ENCODE results near the gene CCDC174. TPM values are rescaled to one million over a fixed set of nuclear protein-coding genes. Genes with fewer than 3 reads are reported as not detected.
A peak's percentile ranks its signal among the peaks of the same experiment; 100 is the strongest.

The CCDC174 gene
- total and polyA plus RNA-seq, 10 of the 15 experiments (the other 5 are each of a cell fraction or from before 2014, with no cell fraction given): 11.6 to 31.3 (median 19.1) TPM

- TF ChIP-seq ZNF24 (IDR thresholded peaks at IDR 0.05) (0 out of 2 replicates have a peak, but pooled peaks have one; percentile 20), CTCF (IDR thresholded peaks at IDR 0.05 in 2 of 3, conservative IDR thresholded peaks at IDR 0.05 in 1 of 3; ENCODE audit: control insufficient read depth in 2 of 3, extremely low read depth in 1 of 3, insufficient read depth in 1 of 3, low read depth in 3 of 3, low read length in 3 of 3) (no peak)
- BruUV-seq (replicated peaks): no TSS peak
- no peak for DNase-seq (ENCODE audit: low read depth, low spot score)
- peaks cover 0 to 2% of the 10 kb centered on the region in 2 experiments; a peak in 1 of 4 replicates for H3K36me3 ChIP-seq (ENCODE audit: control insufficient read depth in 2 of 2, insufficient read depth in 2 of 2, low read length in 1 of 2)
- H2AFZ ChIP-seq (ENCODE audit: control insufficient read depth, low read depth, low read length): no peak overlapping the region
- H4K20me1 ChIP-seq (ENCODE audit: control insufficient read depth, insufficient read depth): no peaks in the 10 kb centered on the region
- RAD21 ChIA-PET (ENCODE audit: unreplicated experiment): interaction anchor here (9.4 kb wide), 1 partner anchor 100 kb away, joined by 197 read pairs; no protein-coding TSS in a partner anchor
- FAIRE-seq: no peak
- no peak overlapping the region for H3K4me3 ChIP-seq
- intact Hi-C loops (cut with micrococcal nuclease; ENCODE audit: unreplicated experiment): no loop called here
- SMC1A ChIA-PET (ENCODE audit: uncharacterized antibody, unreplicated experiment): interaction anchor here (0.7 to 12.2 kb wide), 5 partner anchors 7 to 247 kb away, joined by 3 to 274 read pairs (median 3); partner anchors contain the start of gene CCDC174
- in situ Hi-C loops (cut with MboI): no loop called here
- H3K4me1 ChIP-seq (ENCODE audit: control insufficient read depth, insufficient read depth, low read length): peaks cover 7% of the 10 kb centered on the region; the same call in 1 of the 2 replicates
- H3K9me3 ChIP-seq (replicated peaks; ENCODE audit: control insufficient read depth, insufficient read depth, low read length): no peaks in the 10 kb centered on the region; the same call in 2 of the 3 replicates
- no peaks in the 10 kb centered on the region for H3K27me3 ChIP-seq (replicated peaks in 1 of 2; ENCODE audit: control insufficient read depth in 2 of 2, insufficient read depth in 2 of 2, low read length in 1 of 2)
- POLR2A ChIA-PET: no interaction called here
- CTCF ChIA-PET: interaction anchor here (15.5 kb wide), 1 partner anchor 103 kb away, joined by 321 read pairs; no protein-coding TSS in a partner anchor
- no peak overlapping the region for H3K4me2 ChIP-seq (ENCODE audit: control insufficient read depth, insufficient read depth)
- H3K27ac ChIP-seq (ENCODE audit: control insufficient read depth, insufficient read depth): no peak overlapping the region
- no peak for ATAC-seq
- 85% methylated on average over 1 of the region's 1 CpG for WGBS (ENCODE audit: insufficient coverage, insufficient replicate concordance, low lambda C conversion rate, missing lambda C conversion rate)
- H3K9ac ChIP-seq (ENCODE audit: control insufficient read depth, insufficient read depth, low read length): no peak overlapping the region
- no peaks in the 10 kb centered on the region for H3K79me2 ChIP-seq (ENCODE audit: control insufficient read depth, insufficient read depth, low read length)
Measured at GRCh38 chr3:14680115-14680514, 28.6 kb downstream of the CCDC174 start.

DNA sequence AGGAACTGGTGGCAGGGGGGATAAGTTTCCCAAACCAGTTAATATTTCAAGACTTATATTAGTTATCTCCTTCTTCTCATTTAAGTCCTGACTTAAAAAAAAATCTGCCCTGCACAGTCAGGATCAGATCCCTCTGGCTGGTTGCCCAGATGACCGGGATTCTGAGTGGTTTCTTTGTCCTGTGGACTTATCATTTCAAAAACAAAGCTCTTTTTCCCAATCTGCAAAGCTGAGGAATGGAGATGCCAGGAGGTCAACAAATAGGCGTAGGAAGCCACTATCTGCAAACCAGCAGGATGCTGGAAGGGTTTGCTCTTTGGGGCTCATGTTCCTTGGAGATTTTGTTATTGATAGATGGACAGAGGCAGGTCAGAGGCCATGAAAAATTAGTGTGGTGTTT lies 29.2 kb downstream of the CCDC174 start:
- no peaks in the 10 kb centered on the region for H4K20me1 ChIP-seq (ENCODE audit: control insufficient read depth, insufficient read depth)
- no peak for TF ChIP-seq BRCA1 (IDR thresholded peaks at IDR 0.05; ENCODE audit: low read depth, low read length)
- no peak for TF ChIP-seq MTA2 (IDR thresholded peaks at IDR 0.05; ENCODE audit: low read depth)
- BruUV-seq (replicated peaks): no TSS peak
- no peak overlapping the region for H3K27ac ChIP-seq (ENCODE audit: control insufficient read depth, insufficient read depth)
- no peak overlapping the region for H3K9ac ChIP-seq (ENCODE audit: control insufficient read depth, insufficient read depth, low read length)
- POLR2A ChIA-PET: no interaction called here
- H2AFZ ChIP-seq (ENCODE audit: control insufficient read depth, low read depth, low read length): no peak overlapping the region
- no peaks in the 10 kb centered on the region for H3K79me2 ChIP-seq (ENCODE audit: control insufficient read depth, insufficient read depth, low read length)
- CTCF ChIA-PET: interaction anchor here (15.5 kb wide), 1 partner anchor 102 kb away, joined by 321 read pairs; no protein-coding TSS in a partner anchor
- no peaks in the 10 kb centered on the region; the same call in 2 of the 3 replicates for H3K9me3 ChIP-seq (replicated peaks; ENCODE audit: control insufficient read depth, insufficient read depth, low read length)
- 92% methylated on average over 2 of the region's 2 CpGs for WGBS (ENCODE audit: insufficient coverage, insufficient replicate concordance, low lambda C conversion rate, missing lambda C conversion rate)
- no peak overlapping the region for H3K4me2 ChIP-seq (ENCODE audit: control insufficient read depth, insufficient read depth)
- no peak for ATAC-seq
- FAIRE-seq: no peak
- SMC1A ChIA-PET (ENCODE audit: uncharacterized antibody, unreplicated experiment): interaction anchor here (0.7 to 2.3 kb wide), 4 partner anchors 9 to 100 kb away, joined by 3 to 18 read pairs (median 3); partner anchors contain the start of gene CCDC174
- no peaks in the 10 kb centered on the region for H3K27me3 ChIP-seq (replicated peaks in 1 of 2; ENCODE audit: control insufficient read depth in 2 of 2, insufficient read depth in 2 of 2, low read length in 1 of 2)
- intact Hi-C loops (cut with micrococcal nuclease; ENCODE audit: unreplicated experiment): no loop called here
- RAD21 ChIA-PET (ENCODE audit: unreplicated experiment): no interaction called here
- H3K4me3 ChIP-seq: no peak overlapping the region
- in situ Hi-C loops (cut with MboI): no loop called here
- no peak for DNase-seq (ENCODE audit: low read depth, low spot score)
- H3K36me3 ChIP-seq (ENCODE audit: control insufficient read depth in 2 of 2, insufficient read depth in 2 of 2, low read length in 1 of 2): 0 out of 4 replicates have a peak, but pooled peaks cover 0 to 2% of the 10 kb centered on the region in 2 experiments
- peaks cover 11% of the 10 kb centered on the region for H3K4me1 ChIP-seq (ENCODE audit: control insufficient read depth, insufficient read depth, low read length)
